T1000 (cell line): ENCODE measurements around the gene QTRT2.

Source experiments
- DNase-seq: peaks from one replicate; lab custom pipeline; 2025; ENCODE audit warnings: mixed read lengths; lab: John Stamatoyannopoulos, UW

QTRT2 gene

GRCh38 chr3:114122027-114122709 lies 65.6 kb downstream of the QTRT2 start:
- no peak for DNase-seq

- no peak for DNase-seq
These were observed 69.9 kb downstream of the QTRT2 start for GRCh38 chr3:114126461-114126860.

GRCh38 chr3:114127517-114127916 lies 71.0 kb downstream of the QTRT2 start:
- DNase-seq, result no peak

GRCh38 chr3:114128231-114128630 lies 71.7 kb downstream of the QTRT2 start:
- DNase-seq, result no peak

- no peak for DNase-seq
These were observed 72.3 kb downstream of the QTRT2 start for GRCh38 chr3:114128826-114129225.

- DNase-seq, result no peak
These were observed 76.0 kb downstream of the QTRT2 start for GRCh38 chr3:114132500-114132899.

- DNase-seq, result no peak
These were observed 77.4 kb downstream of the QTRT2 start for GRCh38 chr3:114133947-114134346.
